Lower lobe of right lung (tissue), 2 donors: ENCODE results near the gene CCDC71L. TPM values are rescaled to one million over a fixed set of nuclear protein-coding genes. Genes with fewer than 3 reads are reported as not detected.

Experiments used
- ATAC-seq, 2 donors: fragments of 200-7000 bp; cut with Tn5 transposase; one replicate each; pipeline ENCODE4 v1.9.1; 2020 to 2022; ENCODE audit warnings: mild to moderate bottlenecking in 2 of 2, moderate library complexity in 2 of 2
- DNase-seq: peaks from one replicate; pipeline ENCODE4 v3.0.0-alpha.2; 2020
- H3K27ac ChIP-seq: fragments of 200-600 bp; one replicate; pipeline ENCODE4 v1.8.0; 2022
- H3K27me3 ChIP-seq: fragments of 200-600 bp; one replicate; pipeline ENCODE4 v1.8.0; 2022; ENCODE audit warnings: low read depth
- H3K36me3 ChIP-seq: fragments of 200-600 bp; one replicate; pipeline ENCODE4 v1.8.0; 2022; ENCODE audit warnings: mild to moderate bottlenecking
- H3K4me1 ChIP-seq: fragments of 200-600 bp; one replicate; pipeline ENCODE4 v1.8.0; 2022
- H3K4me3 ChIP-seq: fragments of 200-600 bp; one replicate; pipeline ENCODE4 v1.8.0; 2022; ENCODE audit warnings: mild to moderate bottlenecking
- H3K9me3 ChIP-seq: fragments of 200-600 bp; one replicate; pipeline ENCODE4 v1.8.0; 2022
- CTCF ChIP-seq: fragments of 200-600 bp; IDR thresholded peaks from one replicate; pipeline ENCODE4 v1.8.0; 2022; ENCODE audit warnings: antibody characterized with exemption, mild to moderate bottlenecking
- intact Hi-C: fragments of 100-400 bp; cut with DNase I; formaldehyde crosslinking; loops from one replicate; pipeline ENCODE4 v1.11.0; 2022
- total RNA-seq: library from RNA; stranded (reverse); fragmentation: NEBNext Ultra II Directional; extraction: Animal tissue kit (Norgen Biotek cat#: 25700); gene quantifications from one replicate; pipeline ENCODE4 v1.2.1, GENCODE V29; 2021
- donor health status: DM: no; HTN: yes; CAD: no; lungs with severe emphysema.

Gene CCDC71L
- total RNA-seq, 1 donor from 2014 or later, result 24.1 TPM

GRCh38 chr7:106653488-106653887 is 7.5 kb downstream of the CCDC71L start:
- intact Hi-C loops, result no loop called here
- Histone ChIP-seq H3K9me3 (no peaks in the 10 kb centered on the region), H3K36me3 (no peaks in the 10 kb centered on the region), H3K27ac (no peak overlapping the region), H3K4me1 (peaks cover 16% of the 10 kb centered on the region), H3K27me3 (no peaks in the 10 kb centered on the region), H3K4me3 (no peak overlapping the region)
- no peak for DNase-seq
- TF ChIP-seq CTCF, result no peak
- no peak for ATAC-seq

GRCh38 chr7:106652909-106653308 is 8.0 kb downstream of the CCDC71L start:
- ATAC-seq, result no peak
- Histone ChIP-seq H3K27ac (no peak overlapping the region), H3K36me3 (no peaks in the 10 kb centered on the region), H3K4me1 (peaks cover 11% of the 10 kb centered on the region), H3K9me3 (no peaks in the 10 kb centered on the region), H3K27me3 (no peaks in the 10 kb centered on the region), H3K4me3 (no peak overlapping the region)
- no peak for DNase-seq
- TF ChIP-seq CTCF, result no peak
- intact Hi-C loops, result no loop called here

- H3K27ac ChIP-seq, result no peak overlapping the region
- no peaks in the 10 kb centered on the region for H3K36me3 ChIP-seq
- H3K4me3 ChIP-seq, result no peak overlapping the region
- TF ChIP-seq CTCF, result no peak
- peaks cover 2% of the 10 kb centered on the region for H3K4me1 ChIP-seq
- ATAC-seq (no peak), DNase-seq (no peak)
- intact Hi-C loops, result no loop called here
- H3K9me3 ChIP-seq, result no peaks in the 10 kb centered on the region
- H3K27me3 ChIP-seq, result no peaks in the 10 kb centered on the region
Measured at GRCh38 chr7:106652092-106652491, 8.9 kb downstream of the CCDC71L start.

GRCh38 chr7:106646256-106646655 is 14.7 kb downstream of the CCDC71L start:
- ATAC-seq (no peak), DNase-seq (no peak)
- no peak overlapping the region for H3K4me3 ChIP-seq
- TF ChIP-seq CTCF, result no peak
- H3K27me3 ChIP-seq, result no peaks in the 10 kb centered on the region
- no peak overlapping the region for H3K27ac ChIP-seq
- no peaks in the 10 kb centered on the region for H3K4me1 ChIP-seq
- no peaks in the 10 kb centered on the region for H3K9me3 ChIP-seq
- no peaks in the 10 kb centered on the region for H3K36me3 ChIP-seq
- intact Hi-C loops, result no loop called here

- Histone ChIP-seq H3K4me3 (no peak overlapping the region), H3K27ac (no peak overlapping the region), H3K9me3 (no peaks in the 10 kb centered on the region), H3K27me3 (no peaks in the 10 kb centered on the region), H3K36me3 (no peaks in the 10 kb centered on the region), H3K4me1 (no peaks in the 10 kb centered on the region)
- TF ChIP-seq CTCF, result no peak
- intact Hi-C loops, result no loop called here
- DNase-seq, result no peak
- ATAC-seq, result peak in 1 of 2 donors; percentile 57
Measured at GRCh38 chr7:106644999-106645398, 16.0 kb downstream of the CCDC71L start.
